ENCODE measurements around the gene SLC29A4.

DNA sequence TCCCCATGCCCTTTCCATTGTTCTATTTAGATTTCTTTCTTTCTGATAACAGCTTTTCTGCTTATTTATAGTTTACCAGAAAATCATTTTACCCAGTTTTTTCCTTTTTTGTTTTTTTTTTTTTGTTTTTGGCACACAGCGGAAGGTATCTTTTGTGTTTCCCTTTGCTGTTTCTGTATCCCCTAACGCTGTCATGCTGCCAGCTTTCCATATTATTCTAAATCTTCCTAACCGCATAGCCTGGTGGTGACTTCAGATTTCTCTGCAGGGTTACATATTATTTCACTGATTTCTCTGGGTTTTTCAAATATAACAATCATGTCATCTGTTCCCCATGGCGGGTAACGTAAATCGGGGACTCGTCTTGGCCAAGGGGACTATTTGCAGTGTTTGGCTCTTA, 4.0 kb upstream of the SLC29A4 start:
- TF ChIP-seq, protein P1, sequence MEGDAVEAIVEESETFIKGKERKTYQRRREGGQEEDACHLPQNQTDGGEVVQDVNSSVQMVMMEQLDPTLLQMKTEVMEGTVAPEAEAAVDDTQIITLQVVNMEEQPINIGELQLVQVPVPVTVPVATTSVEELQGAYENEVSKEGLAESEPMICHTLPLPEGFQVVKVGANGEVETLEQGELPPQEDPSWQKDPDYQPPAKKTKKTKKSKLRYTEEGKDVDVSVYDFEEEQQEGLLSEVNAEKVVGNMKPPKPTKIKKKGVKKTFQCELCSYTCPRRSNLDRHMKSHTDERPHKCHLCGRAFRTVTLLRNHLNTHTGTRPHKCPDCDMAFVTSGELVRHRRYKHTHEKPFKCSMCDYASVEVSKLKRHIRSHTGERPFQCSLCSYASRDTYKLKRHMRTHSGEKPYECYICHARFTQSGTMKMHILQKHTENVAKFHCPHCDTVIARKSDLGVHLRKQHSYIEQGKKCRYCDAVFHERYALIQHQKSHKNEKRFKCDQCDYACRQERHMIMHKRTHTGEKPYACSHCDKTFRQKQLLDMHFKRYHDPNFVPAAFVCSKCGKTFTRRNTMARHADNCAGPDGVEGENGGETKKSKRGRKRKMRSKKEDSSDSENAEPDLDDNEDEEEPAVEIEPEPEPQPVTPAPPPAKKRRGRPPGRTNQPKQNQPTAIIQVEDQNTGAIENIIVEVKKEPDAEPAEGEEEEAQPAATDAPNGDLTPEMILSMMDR (IDR thresholded peaks at IDR 0.05; ENCODE audit: insufficient read depth, low read length, poor library complexity, severe bottlenecking) = no peak
- no peak for TF ChIP-seq EZH2phosphoT487 (conservative IDR thresholded peaks at IDR 0.05; ENCODE audit: low read length)

Data from SU-DHL-6 (cell line).